HEK293 (cell line): ENCODE measurements around the gene RPL36.
A peak's percentile ranks its signal among the peaks of the same experiment; 100 is the strongest.

Source experiments
- BCL11B ChIP-seq: fragments of 450-650 bp; formaldehyde crosslinking; IDR thresholded peaks from 2 replicates; pipeline ENCODE4 v1.5.1; 2016; ENCODE audit warnings: low read depth, missing biosample characterization, missing genetic modification characterization
- FEZF1 ChIP-seq: fragments of 450-650 bp; formaldehyde crosslinking; IDR thresholded peaks from 2 replicates; pipeline ENCODE4 v1.5.1; 2016; ENCODE audit warnings: missing biosample characterization, missing genetic modification characterization
- HOXA7 ChIP-seq: sonication (generic); formaldehyde crosslinking; IDR thresholded peaks from 2 replicates; pipeline ENCODE4 v1.8.1; 2022; ENCODE audit warnings: missing genetic modification reagents, borderline replicate concordance
- REST ChIP-seq: fragments of 450-650 bp; formaldehyde crosslinking; IDR thresholded peaks from 2 replicates; pipeline ENCODE4 v1.5.1; 2016; ENCODE audit warnings: missing biosample characterization, missing genetic modification characterization
- SETDB1 ChIP-seq: IDR thresholded peaks from one replicate; pipeline ENCODE4 v1.6.1; 2017; ENCODE audit warnings: mild to moderate bottlenecking, low read length, moderate library complexity, mixed read lengths; ENCODE audit not compliant: insufficient read length
- YY2 ChIP-seq: fragments of 450-650 bp; formaldehyde crosslinking; IDR thresholded peaks from 2 replicates; pipeline ENCODE4 v1.5.1; 2016; ENCODE audit warnings: missing biosample characterization, missing genetic modification characterization
- ZBTB20 ChIP-seq: fragments of 450-650 bp; formaldehyde crosslinking; IDR thresholded peaks from 2 replicates; pipeline ENCODE4 v1.5.1; 2016; ENCODE audit warnings: missing biosample characterization, missing genetic modification characterization
- ZFHX2 ChIP-seq: fragments of 450-650 bp; formaldehyde crosslinking; conservative IDR thresholded peaks from 2 replicates; pipeline ENCODE4 v1.5.1; 2016; ENCODE audit warnings: missing biosample characterization, missing genetic modification characterization
- ZFP3 ChIP-seq: fragments of 450-650 bp; formaldehyde crosslinking; IDR thresholded peaks from 2 replicates; pipeline ENCODE4 v1.5.1; 2016; ENCODE audit warnings: low read depth, missing biosample characterization, missing genetic modification characterization
- ZNF121 ChIP-seq: fragments of 450-650 bp; formaldehyde crosslinking; IDR thresholded peaks from 2 replicates; pipeline ENCODE4 v1.5.1; 2016; ENCODE audit warnings: missing biosample characterization, missing genetic modification characterization
- ZNF155 ChIP-seq: fragments of 450-650 bp; formaldehyde crosslinking; IDR thresholded peaks from 2 replicates; pipeline ENCODE4 v1.5.1; 2016; ENCODE audit warnings: missing biosample characterization, missing genetic modification characterization
- ZNF157 ChIP-seq: fragments of 450-650 bp; formaldehyde crosslinking; IDR thresholded peaks from 2 replicates; pipeline ENCODE4 v1.5.1; 2016; ENCODE audit warnings: missing biosample characterization, missing genetic modification characterization
- ZNF16 ChIP-seq: fragments of 450-650 bp; formaldehyde crosslinking; IDR thresholded peaks from 2 replicates; pipeline ENCODE4 v1.5.1; 2016; ENCODE audit warnings: low read depth, missing biosample characterization, missing genetic modification characterization
- ZNF266 ChIP-seq: fragments of 450-650 bp; formaldehyde crosslinking; IDR thresholded peaks from 2 replicates; pipeline ENCODE4 v1.5.1; 2016; ENCODE audit warnings: missing biosample characterization, missing genetic modification characterization, low read depth
- ZNF280D ChIP-seq: fragments of 450-650 bp; formaldehyde crosslinking; IDR thresholded peaks from 2 replicates; pipeline ENCODE4 v1.5.1; 2016; ENCODE audit warnings: missing biosample characterization, missing genetic modification characterization
- ZNF324 ChIP-seq: fragments of 450-650 bp; formaldehyde crosslinking; IDR thresholded peaks from 2 replicates; pipeline ENCODE4 v1.5.1; 2016; ENCODE audit warnings: missing biosample characterization, missing genetic modification characterization
- ZNF335 ChIP-seq: fragments of 450-650 bp; formaldehyde crosslinking; conservative IDR thresholded peaks from 2 replicates; pipeline ENCODE4 v1.5.1; 2016; ENCODE audit warnings: missing biosample characterization, missing genetic modification characterization
- ZNF341 ChIP-seq: fragments of 450-650 bp; formaldehyde crosslinking; IDR thresholded peaks from 2 replicates; pipeline ENCODE4; 2016; ENCODE audit warnings: low read depth, missing biosample characterization, missing genetic modification characterization
- ZNF350 ChIP-seq: fragments of 450-650 bp; formaldehyde crosslinking; IDR thresholded peaks from 2 replicates; pipeline ENCODE4 v1.5.0; 2017; ENCODE audit warnings: missing biosample characterization, mild to moderate bottlenecking, missing genetic modification characterization
- ZNF354C ChIP-seq: fragments of 450-650 bp; formaldehyde crosslinking; IDR thresholded peaks from 2 replicates; pipeline ENCODE4 v1.5.1; 2016; ENCODE audit warnings: missing biosample characterization, missing genetic modification characterization, low read depth, borderline replicate concordance
- ZNF473 ChIP-seq: fragments of 450-650 bp; formaldehyde crosslinking; IDR thresholded peaks from 2 replicates; pipeline ENCODE4 v1.5.1; 2017; ENCODE audit warnings: missing biosample characterization, missing genetic modification characterization
- ZNF48 ChIP-seq: fragments of 450-650 bp; formaldehyde crosslinking; IDR thresholded peaks from 2 replicates; pipeline ENCODE4 v1.5.1; 2016; ENCODE audit warnings: missing biosample characterization, missing genetic modification characterization
- ZNF558 ChIP-seq: fragments of 450-650 bp; formaldehyde crosslinking; IDR thresholded peaks from 2 replicates; pipeline ENCODE4 v1.5.1; 2016; ENCODE audit warnings: missing biosample characterization, missing genetic modification characterization
- ZNF596 ChIP-seq: fragments of 450-650 bp; IDR thresholded peaks from 2 replicates; pipeline ENCODE4 v1.5.0; 2018; ENCODE audit warnings: missing biosample characterization, mild to moderate bottlenecking, missing genetic modification characterization, moderate library complexity
- ZNF600 ChIP-seq: fragments of 450-650 bp; formaldehyde crosslinking; IDR thresholded peaks from 2 replicates; pipeline ENCODE4 v1.5.1; 2016; ENCODE audit warnings: missing biosample characterization, missing genetic modification characterization
- ZNF629 ChIP-seq: fragments of 450-650 bp; formaldehyde crosslinking; IDR thresholded peaks from 2 replicates; pipeline ENCODE4 v1.5.1; 2017; ENCODE audit warnings: missing biosample characterization, missing genetic modification characterization
- ZNF707 ChIP-seq: fragments of 450-650 bp; formaldehyde crosslinking; IDR thresholded peaks from 2 replicates; pipeline ENCODE4 v1.5.1; 2016; ENCODE audit warnings: missing biosample characterization, missing genetic modification characterization
- ZNF747 ChIP-seq: fragments of 450-650 bp; formaldehyde crosslinking; IDR thresholded peaks from 2 replicates; pipeline ENCODE4 v1.5.1; 2016; ENCODE audit warnings: missing biosample characterization, missing genetic modification characterization
- ZNF76 ChIP-seq: fragments of 450-650 bp; formaldehyde crosslinking; IDR thresholded peaks from 2 replicates; pipeline ENCODE4; 2016; ENCODE audit warnings: low read depth, missing biosample characterization, missing genetic modification characterization, borderline replicate concordance
- ZNF777 ChIP-seq: fragments of 450-650 bp; formaldehyde crosslinking; IDR thresholded peaks from 2 replicates; pipeline ENCODE4 v1.5.1; 2017; ENCODE audit warnings: missing biosample characterization, missing genetic modification characterization, borderline replicate concordance
- ZNF785 ChIP-seq: fragments of 450-650 bp; formaldehyde crosslinking; IDR thresholded peaks from 2 replicates; pipeline ENCODE4 v1.5.1; 2016; ENCODE audit warnings: missing biosample characterization, missing genetic modification characterization
- TF ChIP-seq, protein P1 (sequence below): fragments of 450-650 bp; formaldehyde crosslinking; IDR thresholded peaks from 2 replicates; pipeline ENCODE4 v1.5.1; 2016; ENCODE audit warnings: missing biosample characterization, missing genetic modification characterization
- TF ChIP-seq, protein P2 (sequence below): fragments of 450-650 bp; formaldehyde crosslinking; IDR thresholded peaks from 2 replicates; pipeline ENCODE4; 2016; ENCODE audit warnings: missing biosample characterization, missing genetic modification characterization

RPL36 gene

GRCh38 chr19:5681391-5682106 is 8.5 kb upstream of the RPL36 start (continued):
- TF ChIP-seq ZNF341: peak; percentile 43
- no peak for TF ChIP-seq ZNF777 (tag by site-specific recombination)
- TF ChIP-seq ZNF155 (tag by site-specific recombination): no peak
- no peak for TF ChIP-seq HOXA7
- TF ChIP-seq ZNF16 (tag by site-specific recombination): peak; percentile 27; the same call in 1 of the 2 replicates
- no peak for TF ChIP-seq ZNF629
- no peak for TF ChIP-seq ZNF350 (tag by site-specific recombination)
- peak; percentile 7; the same call in 1 of the 2 replicates for TF ChIP-seq ZNF266 (tag by site-specific recombination)
- no peak for TF ChIP-seq ZNF76
- no peak for TF ChIP-seq ZNF558 (tag by site-specific recombination)
- no peak for TF ChIP-seq ZBTB20
- TF ChIP-seq ZNF473: peak; percentile 74; the same call in 1 of the 2 replicates
- TF ChIP-seq ZNF596 (tag by site-specific recombination): no peak
- no peak for TF ChIP-seq SETDB1
- no peak for TF ChIP-seq FEZF1 (tag by site-specific recombination)
- TF ChIP-seq ZNF785: peak; percentile 57; the same call in 1 of the 2 replicates
- TF ChIP-seq ZNF48 (tag by site-specific recombination): no peak
- peak; percentile 68 for TF ChIP-seq BCL11B
- no peak for TF ChIP-seq ZFHX2 (tag by site-specific recombination)
- no peak for TF ChIP-seq ZNF121
- TF ChIP-seq, protein P1, sequence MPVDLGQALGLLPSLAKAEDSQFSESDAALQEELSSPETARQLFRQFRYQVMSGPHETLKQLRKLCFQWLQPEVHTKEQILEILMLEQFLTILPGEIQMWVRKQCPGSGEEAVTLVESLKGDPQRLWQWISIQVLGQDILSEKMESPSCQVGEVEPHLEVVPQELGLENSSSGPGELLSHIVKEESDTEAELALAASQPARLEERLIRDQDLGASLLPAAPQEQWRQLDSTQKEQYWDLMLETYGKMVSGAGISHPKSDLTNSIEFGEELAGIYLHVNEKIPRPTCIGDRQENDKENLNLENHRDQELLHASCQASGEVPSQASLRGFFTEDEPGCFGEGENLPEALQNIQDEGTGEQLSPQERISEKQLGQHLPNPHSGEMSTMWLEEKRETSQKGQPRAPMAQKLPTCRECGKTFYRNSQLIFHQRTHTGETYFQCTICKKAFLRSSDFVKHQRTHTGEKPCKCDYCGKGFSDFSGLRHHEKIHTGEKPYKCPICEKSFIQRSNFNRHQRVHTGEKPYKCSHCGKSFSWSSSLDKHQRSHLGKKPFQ (tag by site-specific recombination): no peak
- TF ChIP-seq ZFP3 (tag by site-specific recombination): no peak
- 0 out of 2 replicates have a peak, but pooled peaks have one; percentile 5 for TF ChIP-seq YY2
- TF ChIP-seq, protein P2, sequence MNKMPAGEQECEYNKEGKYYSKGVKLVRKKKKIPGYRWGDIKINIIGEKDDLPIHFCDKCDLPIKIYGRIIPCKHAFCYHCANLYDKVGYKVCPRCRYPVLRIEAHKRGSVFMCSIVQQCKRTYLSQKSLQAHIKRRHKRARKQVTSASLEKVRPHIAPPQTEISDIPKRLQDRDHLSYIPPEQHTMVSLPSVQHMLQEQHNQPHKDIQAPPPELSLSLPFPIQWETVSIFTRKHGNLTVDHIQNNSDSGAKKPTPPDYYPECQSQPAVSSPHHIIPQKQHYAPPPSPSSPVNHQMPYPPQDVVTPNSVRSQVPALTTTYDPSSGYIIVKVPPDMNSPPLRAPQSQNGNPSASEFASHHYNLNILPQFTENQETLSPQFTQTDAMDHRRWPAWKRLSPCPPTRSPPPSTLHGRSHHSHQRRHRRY (tag by site-specific recombination): peak; percentile 67; the same call in 1 of the 2 replicates
- TF ChIP-seq ZNF600 (tag by site-specific recombination): no peak
- no peak for TF ChIP-seq ZNF335 (tag by site-specific recombination)
- TF ChIP-seq ZNF157 (tag by site-specific recombination): 0 out of 2 replicates have a peak, but pooled peaks have one; percentile 12
- TF ChIP-seq ZNF747 (tag by site-specific recombination): peak; percentile 81; the same call in 1 of the 2 replicates
- no peak for TF ChIP-seq ZNF707 (tag by site-specific recombination)
- no peak for TF ChIP-seq ZNF280D
- TF ChIP-seq ZNF324 (tag by site-specific recombination): no peak
- no peak for TF ChIP-seq ZNF354C
- TF ChIP-seq REST (tag by site-specific recombination): no peak
